HG02884 (cell line): Measurements from ENCODE around the gene NKX2-4.

Source experiments
- ATAC-seq: cut with Tn5 transposase; IDR thresholded peaks from one replicate; pipeline ENCODE4 v1.9.1; 2021; ENCODE audit warnings: mild to moderate bottlenecking, moderate library complexity; ENCODE audit not compliant: unreplicated experiment

Gene NKX2-4

DNA sequence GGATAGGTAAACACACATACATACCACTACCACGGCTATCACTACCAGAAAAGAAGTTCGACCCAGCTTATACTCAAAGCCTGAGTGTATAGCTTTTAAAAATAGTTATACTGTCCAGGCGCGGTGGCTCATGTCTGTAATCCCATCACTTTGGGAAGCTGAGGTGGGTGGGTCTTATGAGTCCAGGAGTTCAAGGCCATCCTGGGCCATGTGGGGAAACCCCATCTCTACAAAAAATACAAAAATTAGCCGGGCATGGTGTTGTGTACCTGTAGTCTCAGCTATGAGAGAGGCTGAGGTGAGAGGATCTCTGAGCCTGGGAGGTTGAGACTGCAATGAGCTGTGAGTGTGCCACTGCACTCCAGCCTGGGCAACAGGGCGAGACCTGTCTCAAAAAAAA is 32.9 kb downstream of the NKX2-4 start:
- ATAC-seq = no peak

DNA sequence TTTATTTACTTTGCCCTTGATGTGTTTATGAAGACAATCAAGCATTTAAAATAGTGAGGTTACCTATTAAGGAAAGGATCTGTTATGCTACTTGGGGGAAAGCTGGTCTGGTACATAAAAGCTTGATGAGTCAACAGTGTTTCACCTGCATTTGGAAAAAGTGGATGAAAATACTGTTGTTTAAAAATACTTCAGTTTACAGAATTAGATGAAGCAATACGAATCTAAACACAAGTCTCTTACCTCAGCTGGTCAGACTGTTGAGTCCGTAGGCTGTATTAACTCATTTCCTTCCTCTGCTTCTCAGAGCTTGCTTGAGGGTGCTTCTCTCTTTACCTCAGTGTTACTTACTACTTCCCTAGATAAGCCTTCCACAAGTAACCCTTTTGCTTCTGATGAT is 36.1 kb downstream of the NKX2-4 start:
- ATAC-seq = no peak

DNA sequence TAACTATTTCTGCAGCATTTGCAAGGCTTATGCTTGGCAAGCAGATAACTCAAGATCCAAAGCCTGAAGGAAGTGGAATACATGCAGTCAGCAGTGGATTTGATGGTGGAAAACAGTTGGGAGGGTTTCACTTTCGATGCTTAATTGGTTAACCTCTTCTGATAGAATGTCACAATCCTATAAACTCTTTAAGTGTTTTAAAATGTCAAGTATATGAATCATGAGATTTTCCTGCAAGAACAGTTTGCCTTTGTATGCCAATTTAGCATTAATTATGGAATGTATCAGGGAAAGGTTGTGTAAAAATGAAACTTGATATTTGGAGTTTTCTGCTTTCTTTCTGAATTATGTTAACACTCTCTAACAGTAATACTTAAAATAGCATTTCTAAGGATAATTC is 36.6 kb downstream of the NKX2-4 start:
- ATAC-seq = no peak

DNA sequence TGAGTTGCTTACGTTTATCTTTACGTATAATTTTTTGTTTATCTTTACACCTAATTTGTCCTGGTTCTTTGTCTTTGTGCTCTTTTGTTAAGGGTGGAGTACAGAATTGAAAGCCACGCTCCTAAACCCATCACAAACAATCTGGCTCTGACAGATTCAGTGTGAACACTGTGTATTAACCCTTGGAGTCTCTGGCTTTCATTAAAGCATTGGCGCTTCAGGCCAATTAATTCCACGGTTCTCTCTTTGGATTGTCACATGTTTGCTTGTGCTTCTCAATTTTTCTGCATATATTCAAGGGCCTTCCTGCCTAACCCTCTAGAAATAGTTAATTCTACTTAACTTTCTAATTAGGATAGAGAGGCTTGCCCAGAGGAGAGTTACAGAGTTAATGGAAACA is 38.6 kb downstream of the NKX2-4 start:
- ATAC-seq = no peak

DNA sequence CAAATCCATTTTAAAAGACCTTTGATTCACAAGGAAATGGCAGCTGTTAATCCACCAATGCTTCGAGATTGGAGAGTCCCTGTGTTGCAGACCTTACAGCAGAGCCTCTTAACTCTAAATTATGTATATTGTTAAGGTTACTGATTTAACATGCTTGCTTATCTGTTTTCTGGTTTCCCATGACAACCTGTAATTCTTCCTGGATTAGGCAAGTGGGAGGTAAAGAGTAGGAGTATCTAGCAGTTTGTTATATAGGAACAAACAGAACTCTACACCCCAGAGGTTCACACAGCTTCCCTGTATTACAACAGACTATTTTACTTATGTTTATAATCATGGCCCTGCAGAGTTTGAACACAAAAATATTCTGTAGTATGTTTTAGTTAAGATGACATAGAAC is 39.5 kb downstream of the NKX2-4 start:
- ATAC-seq = no peak

DNA sequence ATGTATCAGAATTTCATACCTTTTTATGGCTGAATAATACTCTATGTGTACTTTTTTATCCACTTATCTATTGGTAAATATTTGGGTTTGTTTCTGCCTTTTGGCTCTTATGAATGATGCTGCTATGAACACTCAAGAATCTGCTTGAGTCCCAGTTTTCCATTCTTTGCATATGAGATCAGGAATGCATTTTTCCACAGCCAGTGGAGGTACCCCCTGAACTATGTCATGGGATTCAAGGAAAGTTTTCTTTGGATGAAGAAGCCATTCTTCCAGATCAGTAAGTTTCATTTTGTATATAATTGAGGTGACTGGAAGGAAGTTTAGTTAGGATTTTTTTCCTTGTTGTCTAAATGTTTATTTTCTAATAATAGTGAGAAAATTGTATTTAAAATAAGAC is 40.9 kb downstream of the NKX2-4 start:
- ATAC-seq = no peak

DNA sequence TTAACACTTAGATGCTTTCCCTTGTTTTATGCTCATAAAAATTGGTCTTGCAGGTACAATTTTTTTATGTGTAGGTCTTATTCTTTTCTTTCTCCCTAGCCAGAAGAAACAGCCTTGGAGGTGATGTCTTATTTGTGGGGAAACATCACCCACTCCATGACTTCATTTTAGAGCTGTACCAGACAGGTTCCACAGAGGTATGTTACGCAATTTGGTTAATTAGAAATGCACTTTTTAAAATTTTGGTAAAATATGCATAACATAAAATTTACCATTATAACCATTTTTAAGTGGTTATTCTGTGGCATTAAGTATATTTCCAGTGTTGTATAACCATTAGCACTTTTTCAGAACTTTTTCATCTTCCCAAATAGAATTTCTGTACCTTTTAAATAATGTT is 41.3 kb downstream of the NKX2-4 start:
- ATAC-seq = no peak

DNA sequence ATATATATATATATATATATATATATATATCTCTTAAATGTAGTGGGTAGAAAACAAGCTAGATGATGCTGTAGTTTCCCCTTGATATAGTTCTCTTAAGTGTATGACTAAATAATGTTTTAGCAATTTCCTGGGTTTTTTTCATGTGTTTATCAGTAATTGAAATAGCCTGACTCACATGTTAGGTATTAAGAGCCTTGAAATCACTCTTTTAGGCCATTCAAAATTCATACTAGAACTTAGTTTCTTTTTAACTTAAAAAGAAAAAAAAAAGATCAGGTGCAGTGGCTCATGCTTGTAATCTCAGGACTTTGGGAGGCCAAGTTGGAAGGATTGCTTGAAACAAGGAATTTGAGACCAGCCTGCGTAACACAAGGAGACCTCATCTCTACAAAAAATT is 44.1 kb downstream of the NKX2-4 start:
- ATAC-seq = no peak

DNA sequence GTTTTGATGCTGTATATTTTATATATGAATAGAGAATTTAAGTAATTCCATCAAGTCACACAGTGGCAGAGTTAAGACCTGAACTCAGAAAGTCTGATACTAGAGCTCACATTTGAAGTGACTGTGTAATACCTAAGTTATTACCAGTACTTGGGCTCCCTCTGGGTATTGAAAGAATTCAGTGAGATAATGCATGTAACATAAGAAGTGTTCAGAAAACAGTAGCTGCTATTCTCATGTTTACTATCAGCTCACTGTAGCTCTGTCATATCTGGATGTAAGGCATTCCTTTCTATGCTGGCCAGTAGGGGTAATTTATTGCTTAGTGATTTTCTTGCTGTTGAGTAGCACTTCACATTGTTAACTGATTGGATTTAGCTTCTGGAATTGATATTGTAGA is 44.6 kb downstream of the NKX2-4 start:
- no peak for ATAC-seq
